GM23338 (cell line): ENCODE results near the gene ITGA1.

Experiments
- CTCF ChIP-seq, 2 experiments: fragments of 200-600 bp in 1 of 2; sonication (generic) in 1 of 2; conservative IDR thresholded peaks; 2 replicates each; pipeline versions ENCODE4 v1.5.1 to v1.6.1; 2016 to 2017; ENCODE audit warnings: antibody characterized with exemption in 2 of 2, low read depth in 2 of 2, mild to moderate bottlenecking in 2 of 2, moderate library complexity in 1 of 2
- POLR2AphosphoS5 ChIP-seq: IDR thresholded peaks from 2 replicates; pipeline ENCODE4 v1.6.1; 2016; ENCODE audit warnings: antibody characterized with exemption, low read depth

- TF ChIP-seq CTCF (conservative IDR thresholded peaks at IDR 0.05; ENCODE audit: low read depth in 2 of 2) (no peak), POLR2AphosphoS5 (no peak)
Observed at GRCh38 chr5:52925001-52925400, 137.3 kb downstream of the ITGA1 start.
